ENCODE measurements around the gene E4F1. TPM values are rescaled to one million over a fixed set of nuclear protein-coding genes. Genes with fewer than 3 reads are reported as not detected.

The E4F1 gene
- total and polyA plus RNA-seq, 2 of the 13 experiments (the other 11 are each of a cell fraction or from before 2014, with no cell fraction given): 13.8 to 19.5 TPM

GRCh38 chr16:2190002-2190658 is 33.3 kb upstream of the E4F1 start (continued):
- TF ChIP-seq, protein P1, sequence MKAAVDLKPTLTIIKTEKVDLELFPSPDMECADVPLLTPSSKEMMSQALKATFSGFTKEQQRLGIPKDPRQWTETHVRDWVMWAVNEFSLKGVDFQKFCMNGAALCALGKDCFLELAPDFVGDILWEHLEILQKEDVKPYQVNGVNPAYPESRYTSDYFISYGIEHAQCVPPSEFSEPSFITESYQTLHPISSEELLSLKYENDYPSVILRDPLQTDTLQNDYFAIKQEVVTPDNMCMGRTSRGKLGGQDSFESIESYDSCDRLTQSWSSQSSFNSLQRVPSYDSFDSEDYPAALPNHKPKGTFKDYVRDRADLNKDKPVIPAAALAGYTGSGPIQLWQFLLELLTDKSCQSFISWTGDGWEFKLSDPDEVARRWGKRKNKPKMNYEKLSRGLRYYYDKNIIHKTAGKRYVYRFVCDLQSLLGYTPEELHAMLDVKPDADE (CRISPR knock-in tag; IDR thresholded peaks at IDR 0.05): no peak
- TF ChIP-seq ETV6 (CRISPR knock-in tag; conservative IDR thresholded peaks at IDR 0.05) (no peak), TCF7 (IDR thresholded peaks at IDR 0.05; ENCODE audit: low read depth) (peak; percentile 33; the same call in 1 of the 2 replicates), RFX3 (CRISPR knock-in tag; IDR thresholded peaks at IDR 0.05) (no peak), HNRNPH1 (optimal IDR thresholded peaks at IDR 0.05; ENCODE audit: low read depth, low read length) (no peak), IKZF4 (CRISPR knock-in tag; IDR thresholded peaks at IDR 0.05; ENCODE audit: borderline replicate concordance, low read depth, not compliant biosample characterization) (no peak), ZNF788 (CRISPR knock-in tag; IDR thresholded peaks at IDR 0.05; ENCODE audit: borderline replicate concordance) (no peak), ZNF503 (CRISPR knock-in tag; IDR thresholded peaks at IDR 0.05) (no peak), ZNF687 (CRISPR knock-in tag; IDR thresholded peaks at IDR 0.05) (peak; percentile 93), ZFY (CRISPR knock-in tag; IDR thresholded peaks at IDR 0.05) (peak; percentile 84), ZNF660 (CRISPR knock-in tag; IDR thresholded peaks at IDR 0.05; ENCODE audit: borderline replicate concordance, low read depth) (no peak), TMF1 (CRISPR knock-in tag; IDR thresholded peaks at IDR 0.05; ENCODE audit: low read depth) (0 out of 2 replicates have a peak, but pooled peaks have one; percentile 50), RFXAP (CRISPR knock-in tag; IDR thresholded peaks at IDR 0.05; ENCODE audit: borderline replicate concordance) (no peak), FOXA1 (IDR thresholded peaks at IDR 0.05) (no peak), FOXA1 (CRISPR knock-in tag; IDR thresholded peaks at IDR 0.05) (no peak), NFYB (CRISPR knock-in tag; IDR thresholded peaks at IDR 0.05) (no peak), ZNF878 (CRISPR knock-in tag; IDR thresholded peaks at IDR 0.05) (no peak), ZNF652 (CRISPR knock-in tag; IDR thresholded peaks at IDR 0.05; ENCODE audit: borderline replicate concordance, low read depth) (no peak), ZNF883 (CRISPR knock-in tag; IDR thresholded peaks at IDR 0.05; ENCODE audit: not compliant biosample characterization) (peak; percentile 11), ZNF484 (CRISPR knock-in tag; IDR thresholded peaks at IDR 0.05; ENCODE audit: borderline replicate concordance, low read depth) (no peak)
- TF ChIP-seq, protein P2, sequence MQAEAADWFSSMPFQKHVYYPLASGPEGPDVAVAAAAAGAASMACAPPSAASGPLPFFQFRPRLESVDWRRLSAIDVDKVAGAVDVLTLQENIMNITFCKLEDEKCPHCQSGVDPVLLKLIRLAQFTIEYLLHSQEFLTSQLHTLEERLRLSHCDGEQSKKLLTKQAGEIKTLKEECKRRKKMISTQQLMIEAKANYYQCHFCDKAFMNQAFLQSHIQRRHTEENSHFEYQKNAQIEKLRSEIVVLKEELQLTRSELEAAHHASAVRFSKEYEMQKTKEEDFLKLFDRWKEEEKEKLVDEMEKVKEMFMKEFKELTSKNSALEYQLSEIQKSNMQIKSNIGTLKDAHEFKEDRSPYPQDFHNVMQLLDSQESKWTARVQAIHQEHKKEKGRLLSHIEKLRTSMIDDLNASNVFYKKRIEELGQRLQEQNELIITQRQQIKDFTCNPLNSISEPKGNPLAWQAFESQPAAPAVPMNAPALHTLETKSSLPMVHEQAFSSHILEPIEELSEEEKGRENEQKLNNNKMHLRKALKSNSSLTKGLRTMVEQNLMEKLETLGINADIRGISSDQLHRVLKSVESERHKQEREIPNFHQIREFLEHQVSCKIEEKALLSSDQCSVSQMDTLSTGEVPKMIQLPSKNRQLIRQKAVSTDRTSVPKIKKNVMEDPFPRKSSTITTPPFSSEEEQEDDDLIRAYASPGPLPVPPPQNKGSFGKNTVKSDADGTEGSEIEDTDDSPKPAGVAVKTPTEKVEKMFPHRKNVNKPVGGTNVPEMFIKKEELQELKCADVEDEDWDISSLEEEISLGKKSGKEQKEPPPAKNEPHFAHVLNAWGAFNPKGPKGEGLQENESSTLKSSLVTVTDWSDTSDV (CRISPR knock-in tag; IDR thresholded peaks at IDR 0.05): 0 out of 2 replicates have a peak, but pooled peaks have one; percentile 18
